Breast epithelium (tissue), 3 donors: ENCODE measurements around the gene MIEF1.

Source experiments
- POLR2A ChIP-seq: fragments of 450-650 bp; IDR thresholded peaks from one replicate; pipeline ENCODE4 v1.6.1; 2016; ENCODE audit warnings: antibody characterized with exemption, mild to moderate bottlenecking, moderate library complexity
- POLR2AphosphoS5 ChIP-seq, 3 donors: sonication (generic); formaldehyde crosslinking; IDR thresholded peaks; one replicate each; pipeline ENCODE4 v1.6.1; 2017; ENCODE audit warnings: antibody characterized with exemption in 3 of 3
- TF ChIP-seq, protein P1 (sequence below), 3 donors: fragments of 450-650 bp; IDR thresholded peaks; one replicate each; pipeline ENCODE4 v1.5.1; 2016 to 2017; ENCODE audit warnings: antibody characterized with exemption in 3 of 3, mild to moderate bottlenecking in 3 of 3, moderate library complexity in 3 of 3

DNA sequence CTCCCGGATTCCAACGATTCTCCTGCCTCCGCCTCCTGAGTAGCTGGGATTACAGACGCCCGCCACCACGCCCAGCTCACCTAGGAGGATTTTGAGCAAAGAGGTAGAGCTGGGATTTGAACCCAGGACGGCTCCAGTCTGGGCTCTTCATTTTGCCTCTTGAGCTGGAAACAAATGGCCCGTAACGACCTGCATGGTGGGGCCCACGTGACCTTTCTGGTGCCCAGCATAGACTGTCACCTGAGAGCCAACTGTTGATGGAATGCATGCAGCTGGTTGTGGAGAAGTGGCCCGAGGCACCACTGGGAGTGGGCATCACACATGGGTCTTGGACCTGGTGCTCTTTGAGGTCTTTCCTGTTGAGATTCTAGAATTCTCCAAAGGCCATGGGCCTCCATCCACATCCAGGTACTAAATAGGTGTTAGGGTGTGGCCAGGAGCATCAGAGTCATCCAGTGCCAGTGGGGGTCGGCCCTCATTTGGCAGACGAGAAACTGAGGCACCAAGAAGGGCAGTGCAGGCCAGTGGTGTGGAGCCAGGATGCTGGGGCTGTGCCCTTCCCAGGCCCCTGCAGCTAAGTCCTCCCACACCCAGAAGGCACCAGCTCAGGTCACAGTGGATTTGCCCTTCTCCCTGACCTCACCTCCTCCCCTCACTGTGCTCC, 22.1 kb downstream of the MIEF1 start:
- TF ChIP-seq POLR2AphosphoS5 (IDR thresholded peaks at IDR 0.05): no peak
- TF ChIP-seq, protein P1, sequence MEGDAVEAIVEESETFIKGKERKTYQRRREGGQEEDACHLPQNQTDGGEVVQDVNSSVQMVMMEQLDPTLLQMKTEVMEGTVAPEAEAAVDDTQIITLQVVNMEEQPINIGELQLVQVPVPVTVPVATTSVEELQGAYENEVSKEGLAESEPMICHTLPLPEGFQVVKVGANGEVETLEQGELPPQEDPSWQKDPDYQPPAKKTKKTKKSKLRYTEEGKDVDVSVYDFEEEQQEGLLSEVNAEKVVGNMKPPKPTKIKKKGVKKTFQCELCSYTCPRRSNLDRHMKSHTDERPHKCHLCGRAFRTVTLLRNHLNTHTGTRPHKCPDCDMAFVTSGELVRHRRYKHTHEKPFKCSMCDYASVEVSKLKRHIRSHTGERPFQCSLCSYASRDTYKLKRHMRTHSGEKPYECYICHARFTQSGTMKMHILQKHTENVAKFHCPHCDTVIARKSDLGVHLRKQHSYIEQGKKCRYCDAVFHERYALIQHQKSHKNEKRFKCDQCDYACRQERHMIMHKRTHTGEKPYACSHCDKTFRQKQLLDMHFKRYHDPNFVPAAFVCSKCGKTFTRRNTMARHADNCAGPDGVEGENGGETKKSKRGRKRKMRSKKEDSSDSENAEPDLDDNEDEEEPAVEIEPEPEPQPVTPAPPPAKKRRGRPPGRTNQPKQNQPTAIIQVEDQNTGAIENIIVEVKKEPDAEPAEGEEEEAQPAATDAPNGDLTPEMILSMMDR (IDR thresholded peaks at IDR 0.05): no peak
- no peak for TF ChIP-seq POLR2A
